ENCODE results near the gene LIPG. TPM values are rescaled to one million over a fixed set of nuclear protein-coding genes. Genes with fewer than 3 reads are reported as not detected.
"Not testable (repeated sequence)": the region's sequence is repeated elsewhere in the genome, so short reads cannot be mapped to it uniquely, and the experiment has no call there.

LIPG gene
- total and polyA plus RNA-seq, 2 donors from 2014 or later = 4.8 to 50.9 TPM

DNA sequence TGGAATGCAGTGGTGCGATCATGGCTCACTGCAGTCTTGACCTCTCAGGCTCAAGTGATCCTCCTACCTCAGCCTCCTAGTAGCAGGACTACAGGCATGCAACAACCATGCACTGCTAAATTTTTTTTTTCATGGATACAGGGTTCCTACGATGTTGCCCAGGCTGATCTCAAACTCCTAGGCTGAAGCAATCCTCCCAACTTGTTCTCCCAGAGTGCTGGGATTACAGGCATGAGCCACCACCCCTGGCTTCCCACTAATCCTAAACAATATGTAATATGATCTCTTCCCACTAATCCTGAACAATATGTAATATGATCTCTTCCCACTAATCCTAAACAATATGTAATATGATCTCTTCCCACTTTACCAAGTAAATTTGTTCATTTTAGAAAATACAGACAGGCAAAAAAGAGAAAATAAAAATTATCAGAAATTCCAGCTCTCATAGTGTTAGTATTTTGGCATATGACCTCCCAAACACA lies 41.2 kb upstream of the LIPG start:
- TF ChIP-seq, protein P1, sequence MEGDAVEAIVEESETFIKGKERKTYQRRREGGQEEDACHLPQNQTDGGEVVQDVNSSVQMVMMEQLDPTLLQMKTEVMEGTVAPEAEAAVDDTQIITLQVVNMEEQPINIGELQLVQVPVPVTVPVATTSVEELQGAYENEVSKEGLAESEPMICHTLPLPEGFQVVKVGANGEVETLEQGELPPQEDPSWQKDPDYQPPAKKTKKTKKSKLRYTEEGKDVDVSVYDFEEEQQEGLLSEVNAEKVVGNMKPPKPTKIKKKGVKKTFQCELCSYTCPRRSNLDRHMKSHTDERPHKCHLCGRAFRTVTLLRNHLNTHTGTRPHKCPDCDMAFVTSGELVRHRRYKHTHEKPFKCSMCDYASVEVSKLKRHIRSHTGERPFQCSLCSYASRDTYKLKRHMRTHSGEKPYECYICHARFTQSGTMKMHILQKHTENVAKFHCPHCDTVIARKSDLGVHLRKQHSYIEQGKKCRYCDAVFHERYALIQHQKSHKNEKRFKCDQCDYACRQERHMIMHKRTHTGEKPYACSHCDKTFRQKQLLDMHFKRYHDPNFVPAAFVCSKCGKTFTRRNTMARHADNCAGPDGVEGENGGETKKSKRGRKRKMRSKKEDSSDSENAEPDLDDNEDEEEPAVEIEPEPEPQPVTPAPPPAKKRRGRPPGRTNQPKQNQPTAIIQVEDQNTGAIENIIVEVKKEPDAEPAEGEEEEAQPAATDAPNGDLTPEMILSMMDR (IDR thresholded peaks at IDR 0.05; ENCODE audit: borderline replicate concordance, extremely low read depth, insufficient read depth) = no peak
- H3K4me1 ChIP-seq (ENCODE audit: control insufficient read depth in 2 of 3, insufficient read depth in 2 of 3, low read depth in 1 of 3, low read length in 3 of 3) = no peaks in the 10 kb centered on the region
- intact Hi-C loops (cut with DNase I) = no loop called here
- no peak overlapping the region for H3K27ac ChIP-seq (ENCODE audit: low read depth in 2 of 2, low read length in 2 of 2)
- H3K9me3 ChIP-seq (ENCODE audit: control insufficient read depth in 2 of 3, insufficient read depth in 1 of 3, low read length in 3 of 3) = no peaks in the 10 kb centered on the region
- no peak for FAIRE-seq
- H3K4me3 ChIP-seq (ENCODE audit: low read length in 3 of 3) = no peak overlapping the region
- no peak overlapping the region for H3K9ac ChIP-seq (ENCODE audit: low read length in 3 of 3)
- no peak for DNase-seq
- H3K27me3 ChIP-seq (ENCODE audit: control insufficient read depth, insufficient read depth, low read length) = no peaks in the 10 kb centered on the region
- H3K36me3 ChIP-seq (ENCODE audit: control insufficient read depth in 2 of 3, insufficient read depth in 3 of 3, low read length in 3 of 3) = no peaks in the 10 kb centered on the region

DNA sequence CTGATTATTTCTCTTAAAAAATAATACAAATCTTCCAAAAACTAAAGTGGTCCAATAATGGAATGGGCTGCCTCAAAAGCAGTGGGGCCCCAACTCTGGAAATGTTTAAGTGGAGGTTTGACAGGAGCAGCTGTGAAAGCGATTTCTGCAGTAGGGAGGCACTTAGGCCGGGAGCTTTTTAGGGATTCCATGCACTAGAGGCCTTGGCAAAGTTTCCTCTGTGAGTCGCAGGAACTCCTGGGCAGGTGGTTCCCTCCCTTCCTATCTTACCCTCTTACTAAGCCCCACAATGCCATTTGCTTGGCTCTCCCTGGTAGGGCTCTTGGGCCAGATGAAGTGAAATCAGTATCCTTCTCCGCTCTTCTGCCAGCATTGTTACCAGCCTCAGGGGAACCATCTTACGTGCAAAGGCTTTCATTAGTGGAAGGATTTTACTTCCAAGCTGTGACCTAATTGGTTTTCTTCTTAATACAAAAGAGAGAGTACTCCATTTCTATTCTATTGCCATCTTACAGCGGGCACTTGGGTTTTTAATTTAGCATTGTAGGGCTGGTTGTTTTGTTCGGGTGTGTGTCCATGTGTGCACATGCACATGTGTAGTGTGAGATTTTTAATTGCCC lies 40.5 kb upstream of the LIPG start:
- no peak overlapping the region for H3K4me3 ChIP-seq (ENCODE audit: low read length in 3 of 3)
- no peak for FAIRE-seq
- TF ChIP-seq, protein P1 (IDR thresholded peaks at IDR 0.05; ENCODE audit: borderline replicate concordance, extremely low read depth, insufficient read depth) = no peak
- H3K9ac ChIP-seq (ENCODE audit: low read length in 3 of 3) = no peak overlapping the region
- no peak overlapping the region for H3K27ac ChIP-seq (ENCODE audit: low read depth in 2 of 2, low read length in 2 of 2)
- no peaks in the 10 kb centered on the region for H3K9me3 ChIP-seq (ENCODE audit: control insufficient read depth in 2 of 3, insufficient read depth in 1 of 3, low read length in 3 of 3)
- intact Hi-C loops (cut with DNase I) = no loop called here
- no peaks in the 10 kb centered on the region for H3K36me3 ChIP-seq (ENCODE audit: control insufficient read depth in 2 of 3, insufficient read depth in 3 of 3, low read length in 3 of 3)
- no peaks in the 10 kb centered on the region for H3K27me3 ChIP-seq (ENCODE audit: control insufficient read depth, insufficient read depth, low read length)
- no peak for DNase-seq
- H3K4me1 ChIP-seq (ENCODE audit: control insufficient read depth in 2 of 3, insufficient read depth in 2 of 3, low read depth in 1 of 3, low read length in 3 of 3) = no peaks in the 10 kb centered on the region

DNA sequence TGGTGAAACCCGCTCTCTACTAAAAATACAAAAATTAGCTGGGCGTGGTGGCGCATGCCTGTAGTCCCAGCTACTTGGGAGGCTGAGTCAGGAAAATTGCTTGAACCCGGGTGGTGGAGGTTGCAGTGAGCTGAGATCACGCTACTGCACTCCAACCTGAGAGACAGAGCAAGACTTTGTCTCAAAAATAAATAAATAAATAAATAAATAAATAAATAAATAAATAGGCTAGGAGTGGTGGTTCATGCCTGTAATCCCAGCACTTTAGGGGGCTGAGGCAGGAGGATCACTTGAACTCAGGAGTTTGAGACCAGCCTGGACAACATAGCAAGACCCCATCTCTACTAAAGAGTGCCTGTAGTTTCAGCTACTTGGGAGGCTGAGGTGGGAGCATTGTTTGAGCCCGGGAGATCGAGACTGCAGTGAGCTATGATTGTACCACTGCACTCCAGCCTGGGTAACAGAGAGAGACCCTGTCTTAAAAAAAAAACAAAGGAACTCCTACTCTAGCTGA lies 38.2 kb upstream of the LIPG start:
- intact Hi-C loops (cut with DNase I); H3K27ac ChIP-seq (ENCODE audit: low read depth in 2 of 2, low read length in 2 of 2); FAIRE-seq; H3K4me3 ChIP-seq (ENCODE audit: low read length in 3 of 3); H3K36me3 ChIP-seq (ENCODE audit: control insufficient read depth in 2 of 3, insufficient read depth in 3 of 3, low read length in 3 of 3); DNase-seq; H3K9me3 ChIP-seq (ENCODE audit: control insufficient read depth in 2 of 3, insufficient read depth in 1 of 3, low read length in 3 of 3); H3K27me3 ChIP-seq (ENCODE audit: control insufficient read depth, insufficient read depth, low read length); H3K4me1 ChIP-seq (ENCODE audit: control insufficient read depth in 2 of 3, insufficient read depth in 2 of 3, low read depth in 1 of 3, low read length in 3 of 3); H3K9ac ChIP-seq (ENCODE audit: low read length in 3 of 3): not testable (repeated sequence)

DNA sequence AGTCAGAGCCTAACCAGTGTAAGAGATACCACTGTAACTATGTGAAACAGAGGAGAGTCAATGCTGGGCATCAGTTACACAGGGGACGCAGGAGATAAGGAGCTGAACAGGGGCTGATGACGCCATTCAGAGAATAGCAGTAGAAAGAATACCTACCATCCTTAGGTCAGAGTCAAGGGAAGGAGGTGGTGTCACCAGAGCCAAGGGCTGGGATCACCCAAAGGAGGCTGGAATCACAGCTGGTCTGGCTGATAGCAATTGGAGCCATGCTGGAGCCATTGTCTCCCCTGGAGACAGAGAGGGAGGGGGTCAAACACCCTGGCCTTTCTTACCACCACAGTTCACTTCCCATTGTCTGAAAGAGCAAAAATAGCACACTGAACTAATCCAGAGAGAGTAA lies 37.5 kb upstream of the LIPG start:
- Histone ChIP-seq H3K27me3 (ENCODE audit: control insufficient read depth, insufficient read depth, low read length) (no peaks in the 10 kb centered on the region), H3K27ac (ENCODE audit: low read depth in 2 of 2, low read length in 2 of 2) (no peak overlapping the region), H3K4me1 (ENCODE audit: control insufficient read depth in 2 of 3, insufficient read depth in 2 of 3, low read depth in 1 of 3, low read length in 3 of 3) (no peaks in the 10 kb centered on the region), H3K9ac (ENCODE audit: low read length in 3 of 3) (no peak overlapping the region), H3K36me3 (ENCODE audit: control insufficient read depth in 2 of 3, insufficient read depth in 3 of 3, low read length in 3 of 3) (no peaks in the 10 kb centered on the region), H3K4me3 (ENCODE audit: low read length in 3 of 3) (no peak overlapping the region), H3K9me3 (ENCODE audit: control insufficient read depth in 2 of 3, insufficient read depth in 1 of 3, low read length in 3 of 3) (no peaks in the 10 kb centered on the region)
- FAIRE-seq = no peak
- intact Hi-C loops (cut with DNase I) = no loop called here
- DNase-seq = no peak
- TF ChIP-seq, protein P1 (IDR thresholded peaks at IDR 0.05; ENCODE audit: borderline replicate concordance, extremely low read depth, insufficient read depth) = no peak
